Uterus (tissue), 4 donors: ENCODE results near the gene BPIFB6. TPM values are rescaled to one million over a fixed set of nuclear protein-coding genes. Genes with fewer than 3 reads are reported as not detected.

ENCODE experiments used
- DNase-seq, 2 donors: peaks; one replicate each; pipeline ENCODE4 v3.0.0-alpha.2; 2019 to 2020
- H3K27ac ChIP-seq, 2 donors: fragments of 200-600 bp; sonication (generic); 1 replicate in 1 of 2; 2 replicates in 1 of 2; pipeline ENCODE4 v1.5.1; 2016 to 2018
- H3K27me3 ChIP-seq, 2 donors: fragments of 200-600 bp; sonication (generic); one replicate each; pipeline ENCODE4 v1.5.1; 2018 to 2019; ENCODE audit warnings: control low read depth in 1 of 2
- H3K36me3 ChIP-seq, 2 donors: fragments of 200-600 bp; sonication (generic); one replicate each; pipeline ENCODE4 v1.5.1; 2019; ENCODE audit warnings: control low read depth in 1 of 2
- H3K4me1 ChIP-seq, 2 donors: fragments of 200-600 bp; sonication (generic); one replicate each; pipeline ENCODE4 v1.5.1; 2018 to 2019; ENCODE audit warnings: control low read depth in 1 of 2
- H3K4me3 ChIP-seq, 2 donors: fragments of 200-600 bp; sonication (generic); 1 replicate in 1 of 2; 2 replicates in 1 of 2; pipeline ENCODE4 v1.5.1; 2018 to 2019; ENCODE audit warnings: mild to moderate bottlenecking in 1 of 2
- H3K9me3 ChIP-seq, 2 donors: fragments of 200-600 bp; sonication (generic); one replicate each; pipeline ENCODE4 v1.5.1; 2019; ENCODE audit warnings: control low read depth in 1 of 2
- POLR2A ChIP-seq, 2 donors: fragments of 450-650 bp; IDR thresholded peaks; one replicate each; pipeline ENCODE4 v1.6.1; 2016; ENCODE audit warnings: antibody characterized with exemption in 2 of 2, mild to moderate bottlenecking in 1 of 2, moderate library complexity in 1 of 2
- intact Hi-C: fragments of 100-400 bp; cut with DNase I; formaldehyde crosslinking; loops from one replicate; pipeline ENCODE4 v1.15.1; 2023; ENCODE audit warnings: low total_unique reads
- total RNA-seq, 4 donors: library from RNA; depleted of rRNA in 3 of 4; stranded (reverse); fragments of >200 nt in 3 of 4; gene quantifications; one replicate each; pipeline versions ENCODE4 v1.1.0 to v1.2.4, GENCODE V29; 2014 to 2023
- TF ChIP-seq, protein P1 (sequence below), 4 experiments: fragments of 200-600 bp in 2 of 4; fragments of 450-650 bp in 2 of 4; sonication (generic) in 2 of 4; IDR thresholded peaks; one replicate each; pipeline ENCODE4 v1.5.1; 2016 to 2019; ENCODE audit warnings: antibody characterized with exemption in 4 of 4, mild to moderate bottlenecking in 2 of 4, moderate library complexity in 1 of 4
- donor health status: DM: yes; HTN: yes; CAD: no.

The BPIFB6 gene
- total RNA-seq, 4 donors from 2014 or later = not detected

DNA sequence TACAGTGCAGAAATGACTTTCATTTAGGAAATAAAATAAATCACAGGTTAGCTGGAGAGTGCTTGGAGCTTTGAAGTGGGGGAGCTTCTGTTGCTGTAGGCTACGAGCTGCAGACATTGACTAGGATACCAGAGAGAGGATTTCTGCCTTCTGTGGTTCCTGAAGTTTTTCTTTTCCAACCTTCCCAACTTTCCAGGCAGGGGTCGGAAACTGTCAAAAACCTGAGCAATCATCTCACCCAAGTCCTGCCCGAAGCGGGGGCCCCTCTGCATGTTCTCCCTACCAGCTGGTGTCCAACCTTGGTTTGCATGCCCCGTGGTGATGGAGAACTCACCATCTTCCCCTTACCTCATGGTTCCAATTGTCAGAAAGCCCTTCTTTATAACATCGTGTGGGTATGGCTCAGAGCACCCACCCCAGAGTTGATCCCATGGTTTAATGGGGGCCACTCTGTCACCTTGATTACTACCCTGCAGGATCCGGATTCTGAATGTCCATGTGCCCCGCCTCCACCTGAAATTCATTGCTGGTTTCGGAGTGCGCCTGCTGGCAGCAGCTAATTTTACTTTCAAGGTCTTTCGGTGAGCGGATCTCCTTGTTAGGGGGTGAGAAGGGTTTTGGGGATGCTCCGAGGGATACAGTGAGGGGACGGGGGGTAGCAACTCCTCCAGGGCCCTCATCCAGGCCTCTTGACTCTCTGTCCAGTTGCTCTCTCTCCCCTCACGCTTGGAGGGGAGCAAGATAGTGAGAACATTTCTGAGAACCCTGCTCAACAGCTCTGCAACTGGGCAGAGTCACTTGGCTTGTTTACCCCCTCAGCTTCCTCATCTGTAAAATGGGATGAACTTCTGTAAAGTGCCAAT, 18.9 kb upstream of the BPIFB6 start:
- Histone ChIP-seq H3K36me3 (no peaks in the 10 kb centered on the region), H3K4me3 (no peak overlapping the region), H3K27ac (no peak overlapping the region), H3K4me1 (no peaks in the 10 kb centered on the region), H3K27me3 (no peaks in the 10 kb centered on the region), H3K9me3 (no peaks in the 10 kb centered on the region)
- TF ChIP-seq, protein P1, sequence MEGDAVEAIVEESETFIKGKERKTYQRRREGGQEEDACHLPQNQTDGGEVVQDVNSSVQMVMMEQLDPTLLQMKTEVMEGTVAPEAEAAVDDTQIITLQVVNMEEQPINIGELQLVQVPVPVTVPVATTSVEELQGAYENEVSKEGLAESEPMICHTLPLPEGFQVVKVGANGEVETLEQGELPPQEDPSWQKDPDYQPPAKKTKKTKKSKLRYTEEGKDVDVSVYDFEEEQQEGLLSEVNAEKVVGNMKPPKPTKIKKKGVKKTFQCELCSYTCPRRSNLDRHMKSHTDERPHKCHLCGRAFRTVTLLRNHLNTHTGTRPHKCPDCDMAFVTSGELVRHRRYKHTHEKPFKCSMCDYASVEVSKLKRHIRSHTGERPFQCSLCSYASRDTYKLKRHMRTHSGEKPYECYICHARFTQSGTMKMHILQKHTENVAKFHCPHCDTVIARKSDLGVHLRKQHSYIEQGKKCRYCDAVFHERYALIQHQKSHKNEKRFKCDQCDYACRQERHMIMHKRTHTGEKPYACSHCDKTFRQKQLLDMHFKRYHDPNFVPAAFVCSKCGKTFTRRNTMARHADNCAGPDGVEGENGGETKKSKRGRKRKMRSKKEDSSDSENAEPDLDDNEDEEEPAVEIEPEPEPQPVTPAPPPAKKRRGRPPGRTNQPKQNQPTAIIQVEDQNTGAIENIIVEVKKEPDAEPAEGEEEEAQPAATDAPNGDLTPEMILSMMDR (IDR thresholded peaks at IDR 0.05) = no peak
- TF ChIP-seq POLR2A (IDR thresholded peaks at IDR 0.05) = no peak
- intact Hi-C loops = no loop called here
- no peak for DNase-seq

DNA sequence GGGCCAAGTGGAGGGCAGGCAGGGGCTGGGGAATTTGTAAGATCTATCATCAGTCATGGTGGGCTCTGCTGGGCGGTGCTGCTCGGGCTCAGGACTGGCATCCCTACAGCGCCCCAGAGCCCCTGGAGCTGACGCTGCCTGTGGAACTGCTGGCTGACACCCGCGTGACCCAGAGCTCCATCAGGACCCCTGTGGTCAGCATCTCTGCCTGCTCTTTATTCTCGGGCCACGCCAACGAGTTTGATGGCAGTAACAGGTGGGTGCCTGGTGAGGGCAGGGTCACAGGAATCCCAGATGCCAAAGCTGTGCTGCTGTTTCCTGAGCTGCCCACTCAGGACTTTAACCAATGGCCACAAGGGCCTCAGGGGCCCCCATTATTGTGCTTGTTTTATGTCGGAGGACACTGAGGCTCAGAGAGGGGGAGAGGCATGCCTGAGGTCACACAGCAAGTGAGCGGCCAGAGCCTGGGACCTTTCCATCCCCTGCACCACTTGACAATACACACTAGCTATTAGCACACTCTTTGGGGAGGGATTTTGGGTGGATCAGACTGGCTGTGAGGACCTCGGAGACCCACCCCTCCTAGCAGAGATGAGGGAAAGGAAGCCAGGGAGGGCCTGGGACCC, 17.6 kb upstream of the BPIFB6 start:
- Histone ChIP-seq H3K4me1 (no peaks in the 10 kb centered on the region), H3K27me3 (no peaks in the 10 kb centered on the region), H3K36me3 (no peaks in the 10 kb centered on the region), H3K4me3 (no peak overlapping the region), H3K9me3 (no peaks in the 10 kb centered on the region), H3K27ac (no peak overlapping the region)
- no peak for DNase-seq
- intact Hi-C loops = no loop called here
- TF ChIP-seq POLR2A (IDR thresholded peaks at IDR 0.05) = no peak
- TF ChIP-seq, protein P1 (IDR thresholded peaks at IDR 0.05) = no peak

DNA sequence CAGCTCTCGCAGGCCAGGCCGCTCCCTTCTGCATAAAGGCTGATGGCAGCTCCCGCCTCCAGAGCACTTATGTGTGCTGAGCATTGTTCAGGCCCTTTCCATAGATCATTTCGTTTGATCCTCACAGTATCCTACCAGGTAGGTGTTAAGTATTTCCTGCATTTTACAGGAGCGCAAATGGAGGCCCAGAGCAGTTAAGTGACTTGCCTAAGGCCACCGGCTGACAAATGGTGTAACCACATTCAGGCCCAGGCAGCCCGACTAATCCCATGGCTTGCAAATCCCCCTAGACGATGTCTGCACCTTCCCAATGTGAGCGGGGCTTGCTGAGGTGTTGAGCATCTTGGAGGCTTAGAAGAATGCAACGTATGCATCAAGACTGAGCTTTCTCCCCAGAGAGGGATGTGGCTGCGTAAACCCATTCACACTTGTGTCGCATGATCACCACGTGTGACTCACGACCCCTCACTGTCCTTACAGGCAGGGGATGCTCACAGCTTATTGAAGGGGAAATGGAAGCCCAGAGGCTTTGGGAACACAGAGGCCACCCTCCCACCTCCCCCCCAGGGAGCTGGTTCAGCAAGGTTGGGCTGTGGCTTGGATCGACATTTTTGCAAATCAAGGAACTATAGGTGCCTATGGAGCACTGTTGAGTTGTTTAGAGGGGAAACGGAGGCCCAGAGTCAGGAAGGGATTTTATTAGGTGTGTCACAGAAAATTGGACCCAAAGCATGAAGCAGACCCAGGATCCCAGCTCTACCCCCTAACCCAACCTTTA, 16.9 kb upstream of the BPIFB6 start:
- H3K36me3 ChIP-seq = no peaks in the 10 kb centered on the region
- H3K9me3 ChIP-seq = no peaks in the 10 kb centered on the region
- H3K4me3 ChIP-seq = no peak overlapping the region
- H3K4me1 ChIP-seq = no peaks in the 10 kb centered on the region
- no peak overlapping the region for H3K27ac ChIP-seq
- no peak for TF ChIP-seq POLR2A (IDR thresholded peaks at IDR 0.05)
- TF ChIP-seq, protein P1 (IDR thresholded peaks at IDR 0.05) = no peak
- H3K27me3 ChIP-seq = no peaks in the 10 kb centered on the region
- DNase-seq = no peak
- intact Hi-C loops = no loop called here

DNA sequence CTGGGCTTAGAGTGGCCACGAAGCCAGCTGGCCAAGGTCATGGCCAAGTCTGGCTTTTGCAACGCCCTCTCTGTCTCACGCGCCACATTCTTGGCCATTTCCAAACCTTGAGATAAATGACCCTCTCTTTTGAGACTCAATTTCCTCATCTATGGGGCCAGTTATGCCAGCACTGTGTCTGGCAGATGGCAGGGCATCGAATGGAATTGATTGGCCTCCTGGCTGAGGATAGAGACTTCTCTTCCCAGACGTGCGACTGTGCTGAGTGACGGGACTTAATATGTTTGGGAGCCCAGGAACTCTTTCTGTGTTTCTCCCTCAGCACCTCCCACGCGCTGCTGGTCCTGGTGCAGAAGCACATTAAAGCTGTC, 16.3 kb upstream of the BPIFB6 start:
- Histone ChIP-seq H3K27ac (no peak overlapping the region), H3K4me1 (no peaks in the 10 kb centered on the region), H3K9me3 (no peaks in the 10 kb centered on the region), H3K36me3 (no peaks in the 10 kb centered on the region), H3K4me3 (no peak overlapping the region), H3K27me3 (no peaks in the 10 kb centered on the region)
- no peak for DNase-seq
- intact Hi-C loops = no loop called here
- TF ChIP-seq, protein P1 (IDR thresholded peaks at IDR 0.05) = no peak
- TF ChIP-seq POLR2A (IDR thresholded peaks at IDR 0.05) = no peak
